Psoas muscle (tissue), 8 donors: ENCODE results near the gene PATE2. TPM values are rescaled to one million over a fixed set of nuclear protein-coding genes. Genes with fewer than 3 reads are reported as not detected.

Source experiments
- ATAC-seq, 4 donors: fragments of 200-7000 bp; cut with Tn5 transposase; one replicate each; pipeline ENCODE4 v1.9.1; 2020; ENCODE audit warnings: moderate library complexity in 3 of 4, mild to moderate bottlenecking in 2 of 4
- DNase-seq, 2 donors: peaks; one replicate each; pipeline ENCODE4 v3.0.0-alpha.2; 2020
- H3K27ac ChIP-seq: fragments of 200-600 bp; one replicate; pipeline ENCODE4 v1.8.0; 2022
- H3K27me3 ChIP-seq, 3 donors: fragments of 200-600 bp in 1 of 3; one replicate each; pipeline versions ENCODE4 v1.6.1 to v1.8.0; 2013 to 2022; ENCODE audit warnings: low read length in 2 of 3, mild to moderate bottlenecking in 2 of 3, moderate library complexity in 1 of 3; ENCODE audit not compliant: insufficient read depth in 3 of 3
- H3K36me3 ChIP-seq, 2 donors: fragments of 200-600 bp in 1 of 2; one replicate each; pipeline versions ENCODE4 v1.6.1 to v1.8.0; 2013 to 2022; ENCODE audit warnings: low read depth in 1 of 2, mild to moderate bottlenecking in 1 of 2, moderate library complexity in 1 of 2; ENCODE audit not compliant: insufficient read depth in 1 of 2
- H3K4me1 ChIP-seq: fragments of 200-600 bp; one replicate; pipeline ENCODE4 v1.8.0; 2022
- H3K4me3 ChIP-seq: fragments of 200-600 bp; one replicate; pipeline ENCODE4 v1.8.0; 2022; ENCODE audit warnings: mild to moderate bottlenecking
- H3K9me3 ChIP-seq: fragments of 200-600 bp; one replicate; pipeline ENCODE4 v1.8.0; 2022
- WGBS, 3 donors: extraction: QIAGEN DNeasy Blood & Tissue Kit; methylation state at CpG; one replicate each; pipeline versions ENCODE4 v1.1.6 to v1.1.7; 2013; 5-methylcytosine and 5-hydroxymethylcytosine counted together
- intact Hi-C, 2 donors: fragments of 100-400 bp; cut with DNase I; formaldehyde crosslinking; loops; one replicate each; pipeline versions ENCODE4 v1.11.0 to v1.14.2; 2022
- polyA plus RNA-seq, 3 donors: library from polyadenylated mRNA; stranded (reverse); fragments of 200-250 nt; gene quantifications; one replicate each; pipeline ENCODE4 v1.2.3, GENCODE V29; 2013
- total RNA-seq, 4 donors: library from RNA; stranded (reverse); fragmentation: NEBNext Ultra II Directional in 2 of 4; extraction: Animal tissue kit (Norgen Biotek cat#: 25700) in 2 of 4; gene quantifications; one replicate each; pipeline versions ENCODE4 v1.2.1 to v1.2.4, GENCODE V29; 2021 to 2023
- TF ChIP-seq, protein P1 (sequence below): fragments of 200-600 bp; IDR thresholded peaks from one replicate; pipeline ENCODE4 v1.8.0; 2022; ENCODE audit warnings: antibody characterized with exemption
- donor health status: healthy with polysubstance abuse.
- donor health status: DM: no; HTN: no; CAD: no; lungs with moderate emphysema.
- donor health status: Bipolar disorder and iron deficiency.
- donor health status: healthy.
- donor health status: DM: yes; HTN: yes; CAD: no.
- donor health status: DM: no; HTN: no; CAD: no.
- donor health status: DM: no; HTN: no; CAD: no.
- donor health status: DM: yes; HTN: yes; CAD: no.

The PATE2 gene
- total and polyA plus RNA-seq, 7 donors, result 0.17 TPM; not detected in 6

DNA sequence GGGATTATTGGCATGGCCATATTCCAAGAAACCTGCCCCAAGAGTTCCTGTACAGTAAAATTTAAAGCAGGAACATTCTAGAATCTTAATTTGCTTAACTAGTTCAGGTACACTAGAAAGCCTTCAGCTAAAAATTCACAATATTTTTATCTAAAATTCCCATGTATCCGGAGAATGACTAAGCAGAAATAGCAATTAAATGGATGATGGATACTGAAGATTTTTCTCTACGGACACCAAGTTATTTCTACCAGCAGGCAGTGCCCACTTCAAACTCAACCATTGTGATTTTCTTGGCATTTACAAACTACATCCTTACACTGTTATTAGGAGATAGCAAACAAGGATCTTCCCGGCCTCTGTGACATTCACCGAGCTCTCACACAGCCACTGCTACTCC, 12.2 kb upstream of the PATE2 start:
- no peak for ATAC-seq

DNA sequence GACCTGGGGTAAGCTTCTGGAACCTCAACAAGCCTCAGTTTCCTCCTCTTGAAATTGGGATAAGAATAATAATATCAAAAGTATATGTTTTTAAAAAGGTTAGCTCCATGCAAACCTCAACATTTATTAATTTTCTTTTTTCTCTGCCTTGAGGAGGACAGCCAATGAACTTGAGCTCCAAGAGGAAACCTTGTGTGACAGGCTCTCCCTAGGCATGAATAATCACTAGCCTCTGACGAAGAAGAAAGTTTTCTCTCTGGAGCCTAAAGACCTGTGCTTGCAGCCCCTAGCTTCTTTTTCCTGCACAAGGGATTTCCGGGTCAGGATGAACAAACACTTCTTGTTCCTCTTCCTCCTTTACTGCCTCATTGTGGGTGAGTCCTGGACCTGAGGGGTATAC, 9.2 kb upstream of the PATE2 start, which contains the start of gene PATE3:
Gene PATE3 (plus strand): TSS at position 301 of the 400 bp plus-strand sequence. CDS start 25 bp downstream, at position 326.
- DNase-seq, result no peak
- no peaks in the 10 kb centered on the region for H3K36me3 ChIP-seq
- H3K27ac ChIP-seq, result no peak within 1 kb of the TSS
- 44 to 63% (median 51%) methylated on average over 2 of the region's 2 CpGs for WGBS, 3 donors
- TF ChIP-seq, protein P1, sequence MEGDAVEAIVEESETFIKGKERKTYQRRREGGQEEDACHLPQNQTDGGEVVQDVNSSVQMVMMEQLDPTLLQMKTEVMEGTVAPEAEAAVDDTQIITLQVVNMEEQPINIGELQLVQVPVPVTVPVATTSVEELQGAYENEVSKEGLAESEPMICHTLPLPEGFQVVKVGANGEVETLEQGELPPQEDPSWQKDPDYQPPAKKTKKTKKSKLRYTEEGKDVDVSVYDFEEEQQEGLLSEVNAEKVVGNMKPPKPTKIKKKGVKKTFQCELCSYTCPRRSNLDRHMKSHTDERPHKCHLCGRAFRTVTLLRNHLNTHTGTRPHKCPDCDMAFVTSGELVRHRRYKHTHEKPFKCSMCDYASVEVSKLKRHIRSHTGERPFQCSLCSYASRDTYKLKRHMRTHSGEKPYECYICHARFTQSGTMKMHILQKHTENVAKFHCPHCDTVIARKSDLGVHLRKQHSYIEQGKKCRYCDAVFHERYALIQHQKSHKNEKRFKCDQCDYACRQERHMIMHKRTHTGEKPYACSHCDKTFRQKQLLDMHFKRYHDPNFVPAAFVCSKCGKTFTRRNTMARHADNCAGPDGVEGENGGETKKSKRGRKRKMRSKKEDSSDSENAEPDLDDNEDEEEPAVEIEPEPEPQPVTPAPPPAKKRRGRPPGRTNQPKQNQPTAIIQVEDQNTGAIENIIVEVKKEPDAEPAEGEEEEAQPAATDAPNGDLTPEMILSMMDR, result no peak
- no peaks in the 10 kb centered on the region for H3K4me1 ChIP-seq
- no peaks in the 10 kb centered on the region for H3K27me3 ChIP-seq
- H3K4me3 ChIP-seq, result no peak within 1 kb of the TSS
- intact Hi-C loops, result no loop called here
- H3K9me3 ChIP-seq, result peaks cover 8% of the 10 kb centered on the region
- no peak for ATAC-seq

More for the DNA sequence above, 12.2 kb upstream of the PATE2 start:
- no peaks in the 10 kb centered on the region for H3K4me1 ChIP-seq
- WGBS, 3 donors, result 93 to 94% (median 94%) methylated on average over 4 of the region's 4 CpGs
- no peaks in the 10 kb centered on the region for H3K36me3 ChIP-seq
- no peak overlapping the region for H3K27ac ChIP-seq
- TF ChIP-seq, protein P1, result no peak
- H3K27me3 ChIP-seq, result no peaks in the 10 kb centered on the region
- peaks cover 26% of the 10 kb centered on the region for H3K9me3 ChIP-seq
- no peak for DNase-seq
- intact Hi-C loops, result no loop called here
- H3K4me3 ChIP-seq, result no peak overlapping the region

DNA sequence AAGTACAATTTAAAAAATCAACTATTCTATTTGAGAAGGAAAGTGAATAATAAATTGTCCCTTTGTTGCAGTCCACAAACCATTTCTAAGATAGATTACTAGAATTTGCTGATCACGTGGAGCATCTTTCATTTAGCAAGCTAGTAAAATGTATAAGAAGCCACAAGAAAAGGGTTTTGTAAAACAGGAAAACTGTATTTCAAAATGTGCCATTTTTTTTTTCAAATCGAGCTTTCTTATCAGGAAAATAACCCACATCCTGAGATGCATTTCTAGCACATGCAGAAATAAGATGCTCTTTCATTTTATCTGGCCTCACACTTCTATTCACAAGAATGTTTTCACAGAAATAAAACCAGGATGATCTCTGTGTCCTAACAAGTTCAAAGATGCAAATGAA, 6.0 kb upstream of the PATE2 start:
- H3K27ac ChIP-seq, result no peak overlapping the region

GRCh38 chr11:125777309-125777708, 1.3 kb downstream of the PATE2 start:
- WGBS, 3 donors, result 27 to 36% (median 33%) methylated on average over 5 of the region's 5 CpGs
- DNase-seq, result no peak
- intact Hi-C loops, result no loop called here

More for the DNA sequence above, 6.0 kb upstream of the PATE2 start:
- Histone ChIP-seq H3K4me3 (no peak overlapping the region), H3K36me3 (no peaks in the 10 kb centered on the region), H3K27me3 (no peaks in the 10 kb centered on the region), H3K4me1 (no peaks in the 10 kb centered on the region), H3K9me3 (peaks cover 4% of the 10 kb centered on the region)
- intact Hi-C loops, result no loop called here
- 56 to 60% (median 58%) methylated on average over 2 of the region's 2 CpGs for WGBS, 3 donors
- no peak for DNase-seq
- TF ChIP-seq, protein P1, result no peak
- ATAC-seq, result no peak

More at GRCh38 chr11:125777309-125777708, 1.3 kb downstream of the PATE2 start:
- no peak for ATAC-seq
- H3K9me3 ChIP-seq, result no peaks in the 10 kb centered on the region
- TF ChIP-seq, protein P1, result no peak
- H3K27ac ChIP-seq, result no peak overlapping the region
- no peaks in the 10 kb centered on the region for H3K36me3 ChIP-seq
- no peaks in the 10 kb centered on the region for H3K4me1 ChIP-seq
- no peak overlapping the region for H3K4me3 ChIP-seq
- no peaks in the 10 kb centered on the region for H3K27me3 ChIP-seq
